HG03060 (cell line): Measurements from ENCODE around the gene KIRREL3.
A peak's percentile ranks its signal among the peaks of the same experiment; 100 is the strongest.

Experiments used
- ATAC-seq: cut with Tn5 transposase; IDR thresholded peaks from one replicate; pipeline ENCODE4 v1.9.1; 2021; ENCODE audit warnings: low read depth, moderate number of reproducible peaks; ENCODE audit not compliant: unreplicated experiment

The KIRREL3 gene

GRCh38 chr11:126997641-126998040 lies 2.9 kb downstream of the KIRREL3 start:
- ATAC-seq = no peak

DNA sequence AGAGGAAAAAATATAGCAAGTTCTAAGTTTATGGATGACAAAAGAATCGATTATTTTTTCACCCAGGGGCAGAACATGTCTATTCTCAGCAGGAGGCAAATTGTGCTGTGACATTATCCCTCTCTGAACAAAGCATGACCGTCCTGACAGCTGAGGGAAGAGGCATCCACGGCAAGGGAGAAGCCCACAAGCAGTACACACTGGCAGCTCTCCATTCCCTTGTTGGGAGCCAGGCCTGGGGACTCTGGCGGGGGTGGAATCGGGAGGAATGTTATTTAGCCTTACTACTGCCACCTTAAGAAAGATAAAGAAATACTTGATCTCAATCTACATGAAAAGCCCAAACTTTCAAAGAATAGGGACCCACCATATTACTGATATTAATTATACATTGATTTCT lies 3.4 kb downstream of the KIRREL3 start:
- no peak for ATAC-seq

- ATAC-seq = no peak
Measured at GRCh38 chr11:126996036-126996804, 4.3 kb downstream of the KIRREL3 start.

GRCh38 chr11:126993599-126993998 lies 7.0 kb downstream of the KIRREL3 start:
- no peak for ATAC-seq

GRCh38 chr11:126992804-126993111 lies 7.8 kb downstream of the KIRREL3 start:
- no peak for ATAC-seq

DNA sequence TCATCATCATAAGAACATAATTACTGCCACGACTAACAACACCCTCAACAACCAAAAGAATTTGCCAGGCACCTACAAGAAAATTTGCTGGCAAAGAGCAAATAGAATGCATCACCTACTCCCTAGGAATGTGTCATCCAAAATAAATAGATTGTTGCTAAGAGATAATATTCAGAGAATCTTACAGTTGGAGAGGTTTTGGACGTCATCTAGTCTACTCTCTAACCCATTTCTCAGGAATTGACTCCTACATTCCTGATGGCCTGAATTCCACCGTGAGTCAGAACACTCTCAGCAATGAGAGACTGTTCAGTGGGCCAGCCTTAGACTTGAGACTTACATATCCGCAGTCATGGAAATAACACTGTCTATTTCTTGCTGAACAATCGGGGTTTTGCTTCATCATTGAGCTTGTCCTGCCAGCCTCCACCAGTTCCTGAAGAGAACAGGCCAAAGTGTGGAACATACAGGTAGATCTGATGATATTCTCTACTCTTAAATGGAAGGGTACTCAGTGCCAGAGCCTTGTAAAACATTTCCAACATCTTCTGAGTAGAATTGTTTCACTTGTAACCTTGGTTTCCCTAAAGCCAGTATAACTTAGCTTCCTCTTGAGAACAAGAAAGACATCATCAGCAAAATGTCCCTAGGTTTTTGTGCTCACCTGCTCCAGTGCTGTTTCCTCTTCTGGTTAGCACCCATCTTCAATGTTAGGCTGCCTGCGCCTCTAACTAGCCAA lies 8.3 kb downstream of the KIRREL3 start:
- no peak for ATAC-seq

DNA sequence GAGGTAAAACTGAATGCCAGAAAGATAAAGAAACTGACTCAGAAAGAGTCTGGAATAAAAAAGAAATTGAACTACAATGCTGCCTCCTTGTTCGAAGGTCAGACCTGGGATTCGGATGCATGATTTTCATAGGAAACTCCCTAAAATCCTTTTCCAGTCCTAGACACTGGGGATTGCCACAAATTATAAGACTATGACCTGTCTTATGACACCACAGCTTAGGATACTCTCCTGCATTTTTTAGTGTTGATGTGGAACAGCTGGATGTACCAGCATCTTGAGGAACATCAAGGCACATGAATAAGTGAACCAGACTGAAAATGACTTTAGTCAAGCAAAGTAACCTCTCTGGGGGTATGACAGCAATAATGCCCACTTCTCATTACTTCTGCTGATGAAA lies 9.0 kb downstream of the KIRREL3 start:
- ATAC-seq = no peak

GRCh38 chr11:126990716-126991480 lies 9.7 kb downstream of the KIRREL3 start:
- ATAC-seq = no peak

GRCh38 chr11:126989942-126990715 lies 10.4 kb downstream of the KIRREL3 start:
- ATAC-seq = no peak

DNA sequence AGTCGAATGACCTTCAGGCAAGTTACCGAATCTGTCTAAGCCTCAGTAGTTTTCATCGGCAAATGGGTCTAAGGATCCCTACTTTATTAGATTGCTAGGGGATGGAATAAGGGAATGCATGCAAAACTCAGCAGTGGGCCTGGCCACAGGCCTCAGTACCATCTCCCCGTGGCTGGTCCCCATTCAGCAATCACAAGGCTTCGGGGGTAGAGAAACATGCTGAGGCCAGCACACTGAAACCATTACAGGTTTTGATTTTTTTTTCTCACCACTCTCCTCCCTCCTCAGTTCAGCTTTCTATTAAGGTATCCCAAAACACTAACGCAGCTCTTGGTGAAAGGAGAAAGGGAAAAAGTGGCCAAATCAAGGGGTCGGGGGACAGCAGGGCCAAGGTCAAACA lies 11.9 kb downstream of the KIRREL3 start:
- no peak for ATAC-seq

DNA sequence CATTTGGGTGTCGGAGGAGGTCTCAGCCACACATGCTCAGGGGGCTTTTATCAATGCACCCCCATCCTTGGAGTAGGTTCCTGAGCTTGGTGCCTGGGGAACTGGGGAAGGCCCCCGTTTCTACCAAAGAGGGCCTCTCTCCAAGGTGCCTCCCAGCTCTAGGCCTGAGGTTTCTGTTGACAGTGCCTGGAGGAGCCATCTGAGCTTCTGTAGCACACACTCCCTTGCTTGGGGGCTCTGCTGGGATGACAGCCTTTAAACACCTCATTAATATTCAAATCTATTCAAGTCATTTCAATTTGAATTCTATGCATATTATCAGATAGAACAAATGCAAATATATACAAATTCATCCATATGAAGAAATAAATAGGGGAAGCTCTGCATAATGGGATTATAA lies 18.9 kb downstream of the KIRREL3 start:
- no peak for ATAC-seq

DNA sequence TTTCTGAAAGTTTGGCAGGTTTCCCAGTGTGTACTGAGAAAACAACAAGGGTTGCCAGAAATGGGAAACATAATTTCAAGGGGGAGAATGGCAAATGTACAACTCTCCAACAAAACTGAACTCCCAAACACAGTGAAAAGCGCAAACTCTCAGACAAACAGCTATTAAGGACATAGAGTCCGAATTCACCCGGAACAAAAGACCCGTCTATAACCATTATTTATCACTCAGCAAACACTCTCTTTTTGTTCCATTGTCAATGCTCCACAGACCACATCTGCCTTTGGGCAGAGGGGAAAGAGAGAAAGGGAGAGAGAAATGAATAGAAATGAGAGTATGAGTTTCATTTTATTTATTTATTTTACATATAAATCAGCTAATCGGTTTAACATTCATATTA lies 21.7 kb downstream of the KIRREL3 start:
- no peak for ATAC-seq

DNA sequence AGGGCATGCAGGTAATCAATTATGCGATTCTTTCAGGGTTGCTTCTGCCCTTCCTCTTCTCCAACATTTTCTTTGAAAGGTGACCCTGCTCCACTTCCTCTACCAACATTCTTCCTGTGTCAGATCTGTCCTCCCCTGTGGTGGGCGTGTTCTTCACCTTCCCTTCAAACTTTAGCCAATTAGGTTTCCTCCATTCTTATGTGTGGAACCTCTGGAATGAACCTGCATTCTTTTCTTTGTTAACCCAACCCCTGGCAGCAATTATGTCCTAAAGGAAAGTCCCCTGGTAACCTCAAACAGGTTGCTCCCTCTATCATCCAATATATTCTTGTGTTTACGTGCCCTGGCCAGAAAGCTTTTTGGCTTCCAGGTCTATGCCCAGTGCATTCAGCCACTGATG lies 22.4 kb downstream of the KIRREL3 start:
- ATAC-seq = no peak

DNA sequence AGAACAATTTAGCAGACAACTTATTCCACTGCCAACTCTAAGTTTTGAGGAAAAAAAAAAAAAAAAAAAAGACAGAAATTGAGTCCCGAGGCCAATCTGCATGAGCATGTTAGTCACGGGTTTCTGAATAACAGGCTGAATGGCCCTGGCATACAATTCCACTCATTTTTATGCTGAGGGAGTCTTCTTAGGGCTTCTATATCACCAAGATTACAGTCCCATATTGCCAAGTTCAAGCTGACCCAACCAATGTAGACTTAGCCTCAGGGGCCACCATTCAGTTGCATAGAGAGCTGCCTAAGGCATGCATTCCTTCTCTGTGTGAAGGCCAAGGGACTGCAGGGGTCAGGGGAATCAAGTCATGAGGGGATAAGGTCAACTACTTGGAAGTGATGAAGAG lies 27.5 kb downstream of the KIRREL3 start:
- no peak for ATAC-seq

GRCh38 chr11:126971305-126971704 lies 29.3 kb downstream of the KIRREL3 start:
- ATAC-seq = no peak

DNA sequence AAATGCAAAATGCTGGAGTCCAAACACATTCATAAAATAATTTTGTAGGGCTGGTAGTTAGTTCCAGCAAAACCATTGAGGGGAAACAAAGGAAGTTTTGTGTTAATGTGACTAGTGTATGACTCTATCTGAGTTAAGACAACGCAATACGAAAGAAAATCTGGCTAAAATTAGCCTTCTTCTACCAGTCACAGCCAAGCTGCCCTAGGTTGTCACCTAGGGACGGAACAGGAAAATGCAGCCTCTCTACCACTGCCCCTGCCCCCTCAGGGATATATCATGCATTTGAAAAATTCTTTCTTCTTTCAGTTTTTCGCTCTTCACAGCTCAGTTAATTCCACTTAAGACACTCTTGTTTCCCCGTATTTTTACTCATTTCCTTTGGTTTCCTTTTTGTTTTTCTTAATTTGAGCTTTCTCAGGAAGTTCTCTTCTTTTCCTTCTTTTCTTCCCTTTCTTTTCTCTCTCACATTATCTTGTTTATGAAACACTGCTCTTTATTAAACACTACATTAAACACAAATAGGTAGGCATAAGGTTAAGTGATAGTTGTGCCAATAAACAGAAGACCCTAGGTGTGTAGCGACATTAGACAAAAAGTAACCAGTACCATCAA lies 30.6 kb downstream of the KIRREL3 start:
- ATAC-seq = no peak

- ATAC-seq = no peak
Measured at GRCh38 chr11:126968915-126969314, 31.7 kb downstream of the KIRREL3 start.

DNA sequence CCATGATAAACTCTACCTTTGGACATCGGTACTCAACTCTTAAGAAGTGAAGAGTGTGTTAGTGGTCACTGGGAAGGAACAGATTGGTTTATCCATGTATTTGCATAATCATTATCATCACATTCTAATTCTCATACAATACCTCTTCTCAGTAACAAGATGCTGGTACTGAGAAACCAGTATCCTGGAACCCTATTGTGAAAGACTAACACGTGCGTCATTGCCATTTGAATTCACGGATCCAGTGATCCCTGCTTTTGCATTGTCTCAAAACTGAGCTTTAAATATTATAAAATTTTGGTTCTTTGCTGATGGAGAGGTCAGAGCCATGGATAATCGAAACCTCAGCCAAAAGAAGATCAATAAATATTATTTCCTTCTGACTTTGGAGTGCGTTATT lies 35.2 kb downstream of the KIRREL3 start:
- no peak for ATAC-seq

- peak; percentile 69 for ATAC-seq
Measured at GRCh38 chr11:126963603-126964363, 36.8 kb downstream of the KIRREL3 start.

DNA sequence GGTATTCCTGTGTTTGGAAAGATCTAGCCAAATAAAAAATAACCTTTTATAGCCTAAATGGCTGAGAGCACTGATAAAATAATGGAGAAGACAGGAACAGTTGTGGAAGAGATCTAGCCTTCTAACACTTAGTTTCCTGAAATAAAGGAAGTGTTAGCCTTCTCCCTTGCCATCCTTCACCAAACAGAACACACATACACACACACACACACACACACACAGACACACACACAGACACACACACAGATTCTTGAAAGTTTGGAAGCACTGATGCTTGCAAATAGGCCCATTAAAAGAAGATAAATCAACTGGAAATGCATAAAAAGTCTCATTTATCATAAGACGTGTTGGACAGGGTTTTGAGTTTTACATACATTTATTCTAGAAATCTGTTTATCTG lies 37.5 kb downstream of the KIRREL3 start:
- ATAC-seq = no peak
